Measurements from ENCODE around the gene NIPBL. TPM values are rescaled to one million over a fixed set of nuclear protein-coding genes. Genes with fewer than 3 reads are reported as not detected.
"Not testable (repeated sequence)": the region's sequence is repeated elsewhere in the genome, so short reads cannot be mapped to it uniquely, and the experiment has no call there.

NIPBL gene
- total RNA-seq, 1 donor from 2014 or later: 56.5 TPM

DNA sequence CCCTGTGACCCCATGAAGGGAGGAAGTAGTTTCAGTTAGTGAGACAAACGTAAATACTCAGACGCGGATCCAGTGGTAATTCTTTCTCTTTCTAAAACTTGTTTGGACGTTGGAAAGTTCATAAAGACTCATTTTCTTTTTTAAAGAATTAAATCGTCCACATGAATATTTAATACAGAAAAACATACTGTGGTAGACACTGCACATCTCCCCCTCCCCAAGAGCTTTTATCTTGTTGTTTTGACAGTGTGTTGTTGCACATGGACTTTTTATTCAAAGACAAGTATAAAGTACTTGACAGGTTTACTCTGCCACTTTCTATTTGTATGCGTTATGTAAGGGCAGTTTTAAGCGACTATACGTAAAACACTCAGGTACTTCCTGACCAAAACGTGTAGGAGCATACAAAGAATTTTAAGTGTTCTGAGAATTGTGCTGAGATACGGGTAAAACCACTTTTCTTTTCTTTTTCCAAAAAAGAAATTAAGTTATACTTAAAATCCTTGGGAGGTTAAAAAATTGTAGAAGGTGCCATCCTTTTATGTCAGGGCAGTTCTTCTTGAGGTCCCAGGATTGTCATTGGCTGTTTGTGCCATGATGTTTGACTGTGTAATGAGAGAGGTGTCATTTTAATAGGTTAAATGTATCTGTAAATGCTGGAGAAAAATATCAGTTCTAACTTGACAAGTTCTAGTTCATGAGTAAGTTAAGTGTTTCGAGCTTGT, 1.3 kb downstream of the NIPBL start:
- peak; percentile 55 for DNase-seq (ENCODE audit: low read depth)

DNA sequence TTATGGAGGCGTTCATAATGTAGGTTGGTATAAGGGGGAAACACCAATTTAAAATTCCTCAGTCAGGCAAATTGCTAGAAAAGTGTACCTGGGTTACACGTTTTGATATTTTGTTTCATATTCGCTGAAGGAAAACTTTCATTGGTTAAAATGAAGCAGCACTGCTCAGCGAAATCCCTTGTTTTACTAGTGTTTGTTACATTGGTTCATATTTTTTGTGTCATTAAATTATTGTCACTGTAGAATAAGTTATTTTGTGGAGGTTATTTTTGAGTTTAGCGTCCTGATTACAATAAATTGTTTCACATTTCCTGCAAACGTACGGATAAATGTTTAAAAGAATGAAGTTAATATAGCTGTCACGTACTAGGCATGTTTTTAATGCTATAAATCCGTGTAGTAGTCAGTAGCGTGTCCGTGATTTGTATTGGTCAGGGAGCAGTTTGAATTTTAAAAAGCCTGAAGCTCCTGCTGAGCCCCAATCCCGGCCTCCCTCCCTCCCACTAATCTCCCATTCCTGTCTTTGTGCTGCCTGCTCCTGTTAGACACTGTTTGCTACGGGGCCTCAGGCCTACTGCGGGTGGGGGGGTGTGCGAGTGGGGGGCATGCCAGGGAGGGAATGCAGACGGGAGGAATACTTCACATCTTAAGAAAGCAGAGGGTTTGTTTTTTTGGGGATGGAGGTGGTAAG, 2.0 kb downstream of the NIPBL start:
- peak; percentile 47 for DNase-seq (ENCODE audit: low read depth)

DNA sequence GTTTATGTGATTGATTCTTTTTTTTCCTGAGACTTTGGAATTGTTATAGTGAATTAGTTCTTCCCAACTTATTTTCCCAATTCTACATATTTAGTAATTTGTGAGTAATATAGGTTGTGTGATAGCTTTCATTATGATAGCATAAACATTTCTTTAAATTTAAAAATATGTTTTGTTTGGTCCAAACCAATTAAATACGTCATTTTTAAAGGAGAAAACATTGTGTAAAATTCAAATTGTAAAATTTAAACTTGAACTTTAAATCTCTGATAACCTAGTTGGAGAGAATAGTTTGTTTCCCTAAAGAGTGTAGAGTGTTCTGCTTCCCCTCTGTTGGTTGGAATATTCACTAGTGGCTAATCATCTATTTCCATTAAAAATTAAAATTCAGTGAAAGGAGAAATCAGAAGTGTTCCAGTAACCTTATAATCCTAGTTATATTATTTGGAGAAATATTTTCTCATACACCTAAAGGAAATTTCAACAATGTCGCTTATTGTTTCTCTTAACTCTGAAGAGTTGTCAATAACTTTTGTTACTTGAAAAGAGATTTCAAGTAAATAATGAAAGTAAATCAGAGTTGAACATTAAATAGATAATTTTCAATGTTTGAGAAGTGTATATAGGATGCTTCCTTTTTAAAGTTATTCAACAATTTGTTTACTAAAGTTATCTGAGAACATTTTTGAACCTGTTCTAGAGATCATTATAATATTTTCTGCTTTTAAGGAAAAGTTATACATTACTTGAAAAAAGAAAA, 2.9 kb downstream of the NIPBL start:
- DNase-seq (ENCODE audit: low read depth): no peak

DNA sequence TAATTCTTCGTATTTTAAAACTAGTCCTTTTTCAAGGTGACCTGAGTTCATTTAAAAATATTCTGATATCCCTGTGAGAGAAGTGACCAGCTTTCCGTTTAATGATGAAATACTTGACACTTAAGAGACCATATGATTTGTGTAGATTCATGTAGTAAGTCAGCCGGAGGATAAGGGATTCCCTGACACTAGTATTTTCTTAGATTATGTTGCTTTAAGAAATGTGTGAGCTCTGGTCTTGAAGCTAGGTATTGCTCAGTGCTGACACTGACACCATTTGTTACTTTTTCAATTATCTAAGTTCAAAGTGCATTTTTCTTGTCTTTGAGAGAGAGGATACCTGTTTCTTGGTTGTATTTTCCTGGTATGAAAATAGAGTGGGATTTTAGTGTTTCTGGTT, 4.2 kb downstream of the NIPBL start:
- DNase-seq (ENCODE audit: low read depth): no peak

DNA sequence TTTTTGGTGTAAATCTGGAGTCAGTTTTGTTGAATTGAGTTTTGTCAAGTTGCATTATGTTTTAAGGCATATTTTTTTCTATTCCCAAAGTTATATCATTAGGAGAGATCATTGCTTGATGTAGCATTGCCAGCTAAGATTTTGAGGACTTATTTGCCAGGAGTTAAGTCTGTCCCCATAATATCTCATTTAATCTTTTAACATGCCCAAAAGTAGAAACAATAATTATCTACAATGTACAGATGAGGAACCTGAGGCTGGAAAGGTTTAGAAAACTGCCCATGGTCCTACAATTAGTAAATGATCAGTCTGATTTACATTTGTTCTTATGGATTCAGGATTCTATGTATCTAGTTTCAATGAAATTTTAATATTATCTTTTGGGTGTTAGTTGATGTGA, 4.7 kb downstream of the NIPBL start:
- DNase-seq (ENCODE audit: low read depth): no peak

DNA sequence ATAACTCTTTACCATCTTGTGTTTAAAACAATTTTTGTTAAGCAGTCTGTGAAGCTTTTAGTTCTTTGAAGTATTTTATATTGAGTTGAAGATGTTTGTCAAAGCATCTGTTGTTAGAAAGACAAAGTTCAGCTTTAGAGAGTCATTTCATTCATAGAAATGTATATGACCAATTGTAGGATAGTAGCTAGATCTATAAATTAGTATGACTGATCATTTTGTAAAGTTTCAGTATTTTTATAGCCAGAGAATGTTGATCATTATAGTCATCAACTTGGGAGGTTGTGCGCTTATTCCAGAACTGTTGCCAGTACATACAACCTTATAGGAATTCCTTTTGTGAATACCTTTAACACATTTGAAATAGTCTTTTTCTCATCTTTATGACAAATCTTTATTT, 5.2 kb downstream of the NIPBL start:
- no peak for DNase-seq (ENCODE audit: low read depth)

DNA sequence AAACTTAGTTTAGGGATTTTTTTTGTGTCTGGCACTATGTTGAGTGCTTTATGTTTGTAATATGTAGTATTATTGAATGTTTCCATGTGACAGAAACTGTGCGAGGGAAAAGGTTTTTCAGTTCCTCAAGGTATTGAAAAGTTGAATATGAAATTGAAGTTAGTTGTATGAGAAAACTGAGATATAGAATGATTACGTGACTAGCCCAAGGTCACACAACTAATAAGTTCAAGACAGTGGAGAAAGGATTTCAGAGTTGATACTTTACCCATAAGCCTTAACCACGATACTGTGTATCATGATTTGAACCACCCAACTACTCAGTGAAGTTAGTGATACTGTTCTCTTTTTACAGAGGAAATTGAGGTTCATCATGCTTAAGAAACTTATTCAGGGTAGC, 5.7 kb downstream of the NIPBL start:
- no peak for DNase-seq (ENCODE audit: low read depth)

DNA sequence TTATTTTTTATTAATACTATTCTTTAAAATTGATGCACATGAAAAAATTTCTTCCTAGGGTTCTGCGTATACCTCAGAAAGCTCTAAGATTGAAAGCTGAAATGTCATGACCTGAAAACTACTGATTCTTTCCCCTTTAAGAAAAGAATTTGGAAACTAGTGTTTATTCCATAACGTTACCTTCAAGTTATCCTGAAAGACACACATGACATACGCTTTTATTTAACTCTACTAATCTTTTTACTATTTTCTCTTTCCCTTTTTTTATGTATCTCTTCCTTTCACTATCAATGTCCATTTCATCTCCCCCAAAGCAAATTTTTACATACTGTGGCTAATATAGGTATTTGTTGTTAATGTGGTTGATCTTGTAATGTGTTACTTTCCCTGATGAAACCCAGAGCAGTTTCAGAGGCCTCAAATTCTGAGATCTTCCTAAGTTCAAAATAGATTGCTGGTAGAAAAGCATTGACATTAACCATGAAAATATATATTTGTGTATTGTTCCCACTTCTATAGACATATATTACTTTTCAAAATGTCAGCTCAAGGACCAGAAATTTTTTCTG, 7.4 kb downstream of the NIPBL start:
- no peak for DNase-seq (ENCODE audit: low read depth)

DNA sequence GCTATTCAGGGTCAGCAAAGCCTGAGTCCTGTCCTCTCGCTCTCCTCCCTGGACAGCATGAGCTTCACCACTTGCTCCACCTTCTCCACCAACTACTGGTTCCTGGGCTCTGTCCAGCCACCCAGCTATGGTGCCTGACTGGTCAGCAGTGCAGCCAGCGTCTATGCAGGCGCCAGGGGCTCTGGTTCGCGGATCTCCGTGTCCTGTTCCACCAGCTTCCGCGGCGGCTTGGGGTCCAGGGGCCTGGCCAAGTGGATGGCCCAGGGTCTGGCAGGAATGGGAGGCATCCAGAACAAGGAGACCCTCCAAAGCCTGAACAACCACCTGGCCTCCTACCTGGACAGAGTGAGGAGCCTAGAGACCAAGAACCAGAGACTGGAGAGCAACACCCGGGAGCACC, 8.6 kb downstream of the NIPBL start:
- DNase-seq (ENCODE audit: low read depth): no peak

DNA sequence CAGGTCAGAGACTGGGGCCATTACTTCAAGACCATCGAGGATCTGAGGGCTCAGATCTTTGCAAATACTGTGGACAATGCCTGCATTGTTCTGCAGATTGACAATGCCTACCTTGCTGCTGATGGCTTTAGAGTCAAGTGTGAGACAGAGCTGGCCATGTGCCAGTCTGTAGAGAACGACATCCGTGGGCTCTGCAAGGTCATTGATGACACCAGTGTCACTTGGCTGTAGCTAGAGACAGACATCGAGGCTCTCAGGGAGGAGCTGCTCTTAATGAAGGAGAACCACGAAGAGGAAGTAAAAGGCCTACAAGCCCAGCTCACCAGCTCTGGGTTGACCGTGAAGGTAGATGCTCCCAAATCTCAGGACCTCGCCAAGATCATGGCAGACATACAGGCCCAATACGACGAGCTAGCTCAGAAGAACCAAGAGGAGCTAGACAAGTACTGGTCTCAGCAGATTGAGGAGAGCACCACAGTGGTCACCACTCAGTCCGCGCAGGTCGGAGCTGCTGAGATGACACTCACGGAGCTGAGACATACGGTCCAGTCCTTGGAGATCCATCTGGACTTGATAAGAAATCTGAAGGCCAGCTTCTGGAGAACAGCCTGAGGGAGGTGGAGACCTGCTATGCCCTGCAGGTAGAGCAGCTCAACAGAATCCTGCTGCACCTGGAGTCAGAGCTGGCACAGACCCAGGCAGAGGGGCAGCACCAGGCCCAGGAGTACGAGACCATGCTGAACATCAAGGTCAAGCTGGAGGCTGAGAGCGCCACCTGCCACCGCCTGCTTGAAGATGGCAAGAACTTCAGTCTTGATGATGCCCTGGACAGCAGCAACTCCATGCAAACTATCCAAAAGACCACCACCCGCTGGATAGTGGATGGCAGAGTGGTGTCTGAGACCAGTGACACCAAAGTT, 9.3 kb downstream of the NIPBL start:
- DNase-seq (ENCODE audit: low read depth): no peak

DNA sequence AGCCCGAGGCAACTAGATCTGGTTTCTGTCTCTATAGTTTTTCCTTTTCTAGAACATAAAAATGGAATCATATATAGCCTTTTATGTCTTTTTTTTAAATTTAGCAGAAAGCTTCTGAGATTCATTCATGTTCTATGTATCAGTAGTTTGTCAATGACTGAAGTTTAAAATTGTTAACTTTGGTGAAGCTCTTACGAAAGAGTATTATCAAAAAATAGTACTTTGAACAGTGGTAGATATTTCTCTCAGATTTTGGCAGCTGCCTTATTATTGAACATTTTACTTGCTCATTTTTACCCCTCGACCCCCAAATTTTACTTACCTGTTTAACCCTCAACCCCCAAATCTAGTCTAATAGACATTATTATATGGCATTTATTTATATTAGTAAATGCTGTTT, 10.2 kb downstream of the NIPBL start:
- no peak for DNase-seq (ENCODE audit: low read depth)

DNA sequence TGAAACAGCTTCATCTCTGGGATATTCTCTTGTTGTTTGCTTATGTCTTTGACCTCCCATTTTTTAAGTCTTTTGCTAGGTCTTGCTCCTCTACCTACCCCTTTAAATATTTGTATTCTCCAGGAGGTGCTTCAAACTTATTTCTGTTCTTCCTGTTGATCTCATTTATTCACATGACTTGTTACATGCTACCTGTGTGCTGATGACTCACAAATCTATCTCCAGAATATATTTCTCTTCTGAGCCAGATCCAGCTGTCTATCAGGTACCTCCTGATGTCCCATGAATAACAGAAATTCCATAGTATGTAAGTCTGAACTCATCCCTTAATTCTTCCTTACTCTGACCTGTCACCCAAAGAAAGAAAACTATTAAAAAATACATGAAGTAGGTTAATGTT, 11.0 kb downstream of the NIPBL start:
- peak; percentile 64 for DNase-seq (ENCODE audit: low read depth)

DNA sequence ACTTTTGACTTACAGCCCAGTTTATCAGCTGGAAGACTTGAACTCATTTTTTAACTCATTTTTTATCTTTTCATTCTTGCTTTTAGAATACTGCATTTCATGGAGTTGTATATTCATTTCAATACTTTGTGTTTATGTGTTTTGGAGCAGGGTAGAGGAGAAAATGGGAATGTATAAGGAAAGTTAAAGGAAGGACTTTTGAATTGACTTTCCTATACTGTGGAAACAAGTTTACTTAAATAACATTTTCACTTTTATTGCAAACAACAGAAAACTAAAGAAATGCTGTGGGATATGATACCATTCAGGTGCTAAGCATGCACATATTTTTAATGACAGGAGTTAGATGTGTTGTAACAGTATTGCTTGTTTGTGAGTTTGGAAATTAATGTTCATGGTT, 11.7 kb downstream of the NIPBL start:
- no peak for DNase-seq (ENCODE audit: low read depth)

DNA sequence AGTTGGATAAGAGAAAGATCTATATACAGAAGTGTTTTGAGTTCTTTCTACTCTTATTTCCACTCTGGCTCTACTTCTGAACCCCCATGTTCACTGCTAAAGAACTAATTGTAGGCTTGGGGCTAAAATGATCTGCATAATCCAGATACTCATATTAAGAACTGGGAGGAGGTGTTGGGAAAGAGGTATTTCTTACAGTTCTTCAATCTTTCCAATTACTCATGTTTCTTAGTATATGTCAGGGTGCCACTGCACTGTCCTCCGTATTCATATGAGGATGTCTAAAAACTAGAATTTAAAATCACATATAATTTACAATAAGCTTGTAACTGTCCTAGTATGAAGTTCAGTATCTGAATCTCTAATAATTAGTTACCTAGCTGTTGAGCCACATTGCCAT, 12.7 kb downstream of the NIPBL start:
- no peak for DNase-seq (ENCODE audit: low read depth)

DNA sequence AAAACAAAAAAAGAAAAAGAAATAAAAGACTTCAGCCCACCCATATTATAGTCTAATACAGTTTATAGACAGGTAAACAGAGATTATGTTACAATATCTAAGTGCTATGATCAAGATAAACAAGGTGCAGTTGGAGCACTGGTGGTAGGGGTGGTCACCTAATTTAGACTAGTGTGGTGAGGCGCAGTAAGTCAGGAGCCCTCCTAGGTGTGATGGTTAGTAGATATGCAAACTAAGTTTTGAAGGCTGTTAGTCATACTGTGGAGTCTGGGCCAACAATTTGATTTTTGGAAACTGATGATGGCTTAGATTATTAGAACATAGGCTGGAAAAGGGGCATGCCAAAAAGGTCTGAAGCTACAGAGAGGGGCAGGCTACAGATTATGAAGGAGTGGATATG, 14.7 kb downstream of the NIPBL start:
- no peak for DNase-seq (ENCODE audit: low read depth)

DNA sequence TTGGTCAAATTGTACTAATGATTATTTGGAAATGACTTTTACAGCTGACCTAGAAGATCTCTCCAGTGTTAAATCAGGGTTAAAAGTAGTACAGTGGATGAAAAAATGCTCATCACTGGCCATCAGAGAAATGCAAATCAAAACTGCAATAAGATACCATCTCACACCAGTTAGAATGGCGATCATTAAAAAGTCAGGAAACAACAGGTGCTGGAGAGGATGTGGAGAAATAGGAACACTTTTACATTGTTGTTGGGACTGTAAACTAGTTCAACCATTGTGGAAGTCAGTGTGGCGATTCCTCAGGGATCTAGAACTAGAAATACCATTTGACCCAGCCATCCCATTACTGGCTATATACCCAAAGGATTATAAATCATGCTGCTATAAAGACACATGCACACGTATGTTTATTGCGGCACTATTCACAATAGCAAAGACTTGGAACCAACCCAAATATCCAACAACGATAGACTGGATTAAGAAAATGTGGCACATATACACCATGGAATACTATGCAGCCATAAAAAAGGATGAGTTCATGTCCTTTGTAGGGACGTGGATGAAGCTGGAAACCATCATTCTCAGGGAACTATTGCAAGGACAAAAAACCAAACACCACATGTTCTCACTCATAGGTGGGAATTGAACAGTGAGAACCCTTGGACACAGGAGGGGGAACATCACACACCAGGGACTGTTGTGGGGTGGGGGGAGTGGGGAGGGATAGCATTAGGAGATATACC, 15.7 kb downstream of the NIPBL start:
- DNase-seq (ENCODE audit: low read depth): not testable (repeated sequence)

DNA sequence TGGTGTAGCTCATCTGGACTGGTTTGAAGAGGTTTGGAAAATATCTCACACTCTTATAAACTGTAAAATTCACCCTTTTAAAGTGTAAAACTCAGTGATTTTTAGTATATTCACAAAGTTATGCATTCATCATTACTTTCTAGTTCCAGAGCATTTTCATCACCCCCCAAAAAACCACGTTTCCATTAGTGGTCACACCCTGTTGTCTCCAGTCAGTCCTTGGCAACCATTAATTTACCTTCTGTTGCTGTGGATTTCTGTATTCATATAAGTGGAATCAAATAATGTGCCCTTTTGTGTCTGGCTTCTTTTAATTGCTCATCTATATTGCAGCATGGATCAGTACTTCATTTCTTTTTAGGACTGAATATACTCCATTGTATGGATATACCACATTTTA, 18.4 kb downstream of the NIPBL start:
- DNase-seq (ENCODE audit: low read depth): no peak

DNA sequence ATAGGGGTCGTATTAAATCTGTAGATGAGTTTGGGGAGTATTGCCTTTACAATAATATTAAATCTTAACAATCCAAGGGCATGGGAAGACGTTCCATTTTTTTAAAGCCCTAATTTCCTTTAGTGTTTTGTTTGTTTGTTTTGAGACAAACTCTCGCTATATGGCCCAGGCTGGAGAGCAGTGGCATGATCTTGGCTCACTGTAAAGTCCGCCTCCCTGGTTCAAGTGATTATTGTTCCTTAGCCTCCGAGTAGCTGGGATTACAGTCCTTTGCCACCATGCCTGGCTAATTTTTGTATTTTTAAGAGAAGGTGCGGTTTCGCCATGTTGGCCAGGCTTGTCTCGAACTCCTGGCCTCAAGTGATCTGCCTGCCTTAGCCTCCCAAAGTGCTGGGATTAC, 19.9 kb downstream of the NIPBL start:
- DNase-seq (ENCODE audit: low read depth): no peak

DNA sequence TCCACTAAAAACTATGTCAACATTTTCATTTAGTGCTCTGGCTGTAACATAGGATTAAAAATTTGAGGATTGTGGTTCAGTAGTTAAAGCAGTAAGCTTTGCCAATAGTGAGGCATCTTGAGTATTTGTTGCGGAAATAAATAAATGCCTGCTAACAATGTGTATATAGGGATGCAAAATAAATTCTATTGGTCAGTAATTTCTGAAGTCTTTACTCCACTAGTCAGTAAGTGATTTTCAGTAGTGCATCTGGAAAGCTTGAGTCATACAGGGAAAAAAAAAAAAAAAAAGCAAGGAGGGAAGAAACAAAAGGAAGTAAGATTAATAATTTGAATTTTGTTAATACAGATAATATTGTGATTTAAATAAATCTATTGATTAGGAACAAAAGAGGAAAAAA, 21.0 kb downstream of the NIPBL start:
- DNase-seq (ENCODE audit: low read depth): peak; percentile 51

DNA sequence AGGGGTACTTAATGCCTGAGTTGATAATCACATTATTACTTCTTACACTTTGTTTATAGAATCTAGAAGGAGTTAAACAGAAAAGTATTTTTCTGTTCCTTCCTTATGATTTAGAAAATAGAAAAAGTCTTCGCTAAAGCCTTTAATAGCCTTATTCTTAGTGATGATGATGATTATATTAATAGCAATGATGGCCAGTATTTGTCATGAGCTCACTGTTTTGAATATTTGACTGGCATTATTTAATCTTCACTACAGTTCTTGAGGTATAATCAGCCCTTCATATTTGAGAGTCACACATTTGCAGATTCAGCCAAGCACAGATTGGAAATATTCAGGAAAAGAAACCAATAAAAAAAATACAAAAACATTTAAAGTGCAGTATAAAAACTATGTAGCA, 23.3 kb downstream of the NIPBL start:
- DNase-seq (ENCODE audit: low read depth): no peak

DNA sequence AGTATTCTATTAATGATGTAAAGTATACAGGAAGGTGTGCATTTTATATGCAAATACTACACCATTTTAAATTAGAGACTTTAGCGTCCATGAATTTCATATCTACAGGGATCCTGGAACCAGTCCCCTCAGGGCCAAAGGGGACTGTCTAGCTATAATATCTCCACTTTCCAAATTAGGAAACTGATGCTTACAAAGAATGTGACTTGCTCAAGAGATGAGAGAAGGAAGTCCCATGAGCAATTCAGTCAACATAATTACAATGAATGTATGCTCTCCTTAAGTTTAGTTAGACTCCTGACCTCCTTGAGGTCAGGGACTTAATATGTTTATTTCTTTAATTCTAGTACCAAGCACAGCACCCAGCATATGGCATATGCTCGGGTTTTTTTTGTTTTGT, 23.7 kb downstream of the NIPBL start:
- no peak for DNase-seq (ENCODE audit: low read depth)

All from renal cortical epithelial cell (primary cell).